Activated CD4-positive, alpha-beta T cell treated with anti-CD3 and anti-CD28 coated beads, Interleukin-2, Interleukin-4, amounts not matched to agents 100 ng/mL and 50 ng/mL, durations not matched to agents 16 hours and 8 hours (primary cell): ENCODE measurements around the gene CCER1.

ENCODE experiments used
- DNase-seq: peaks from one replicate; pipeline ENCODE4 v3.0.0-alpha.2; 2020; ENCODE audit warnings: low spot score

CCER1 gene

DNA sequence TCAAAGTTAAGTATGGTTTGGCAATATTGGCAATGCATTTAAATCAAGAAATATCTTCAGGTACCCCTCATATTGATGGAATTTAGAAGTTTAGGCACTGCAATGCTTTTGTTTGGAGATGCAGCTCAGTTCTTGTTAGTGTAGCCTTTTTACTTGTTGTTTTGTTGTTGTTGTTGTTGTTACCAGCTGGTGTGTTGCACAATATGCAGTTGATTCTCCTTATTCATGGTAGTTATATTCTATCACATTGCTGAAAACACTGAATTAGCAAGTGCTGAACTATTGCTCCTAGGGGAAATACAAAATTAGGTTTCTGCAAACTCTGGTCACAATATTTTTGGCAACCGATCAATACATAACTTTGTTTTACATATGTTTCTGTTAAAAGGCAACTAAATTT lies 34.8 kb downstream of the CCER1 start:
- DNase-seq = no peak

DNA sequence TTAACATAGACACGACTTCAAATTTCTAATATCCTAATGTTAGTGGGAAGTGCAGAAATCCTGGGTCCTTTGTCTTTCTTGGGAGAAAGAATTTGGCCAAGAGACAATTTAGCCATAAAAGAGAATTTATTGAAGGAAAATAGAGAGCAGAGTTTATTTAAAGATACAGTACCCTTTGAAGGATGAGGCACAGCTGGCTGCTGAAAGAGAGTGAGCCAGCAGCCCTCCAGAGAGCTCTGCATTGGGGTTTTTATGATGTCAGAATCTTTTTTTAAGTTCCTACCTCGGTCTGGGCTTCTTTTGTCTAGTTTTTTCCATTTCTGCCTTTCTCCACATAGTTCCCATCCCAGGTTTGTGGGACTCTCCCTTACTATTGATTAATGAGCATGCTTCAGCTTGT lies 37.5 kb downstream of the CCER1 start:
- no peak for DNase-seq

DNA sequence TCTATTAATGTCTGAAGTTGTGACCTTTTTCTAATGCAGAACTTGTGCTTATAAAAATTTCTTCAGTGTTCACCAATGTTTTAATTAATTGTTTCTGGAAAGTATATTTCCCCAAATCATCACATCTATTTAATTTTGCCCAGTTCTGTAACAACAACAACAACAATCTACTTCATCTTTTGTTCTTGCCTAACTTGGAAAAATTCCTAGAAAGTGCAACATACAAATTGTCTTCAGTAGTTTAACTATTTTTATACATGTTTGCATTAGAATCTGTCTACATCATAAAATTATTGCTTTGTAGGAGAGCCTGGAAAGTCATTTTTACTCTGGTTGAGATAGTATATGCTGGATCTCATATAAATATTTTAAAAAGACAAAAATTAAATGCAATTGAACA lies 38.5 kb downstream of the CCER1 start:
- no peak for DNase-seq

DNA sequence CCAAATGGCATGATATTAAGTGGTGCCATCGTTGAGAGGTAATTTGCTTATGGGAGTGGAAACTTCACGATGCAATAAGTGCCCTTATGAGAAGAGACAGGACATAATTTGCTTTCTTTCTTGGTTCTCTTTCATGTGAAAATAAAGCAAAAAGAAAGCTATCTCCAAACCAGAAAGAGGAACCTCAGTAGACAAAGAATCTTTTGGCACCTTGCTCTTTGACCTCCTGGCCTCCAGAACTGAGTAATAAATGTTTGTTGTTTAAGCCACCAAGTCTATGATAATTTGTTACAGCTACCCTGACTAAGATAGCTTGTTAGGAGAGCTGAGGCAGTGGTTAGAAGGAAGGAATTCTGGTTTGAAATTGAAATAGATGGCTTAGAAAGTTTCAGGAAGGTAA lies 39.6 kb downstream of the CCER1 start:
- no peak for DNase-seq

DNA sequence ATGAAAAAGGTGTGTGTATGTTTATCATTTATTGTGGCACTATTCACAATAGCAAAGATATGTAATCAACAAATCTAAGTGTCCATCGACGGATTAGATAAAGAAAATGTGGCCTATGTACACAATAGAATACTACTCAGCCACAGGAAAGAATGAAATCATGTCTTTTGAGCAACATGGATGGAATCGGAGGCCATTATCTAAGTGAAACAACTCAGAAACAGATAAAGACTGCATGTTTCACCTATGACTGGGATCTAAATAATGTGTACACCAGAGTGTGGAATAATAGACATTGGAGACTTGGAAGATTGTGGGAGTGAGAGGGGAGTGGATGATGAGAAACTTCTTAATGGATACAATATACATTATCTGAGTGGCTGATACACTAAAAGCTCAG lies 44.0 kb downstream of the CCER1 start:
- DNase-seq = no peak

DNA sequence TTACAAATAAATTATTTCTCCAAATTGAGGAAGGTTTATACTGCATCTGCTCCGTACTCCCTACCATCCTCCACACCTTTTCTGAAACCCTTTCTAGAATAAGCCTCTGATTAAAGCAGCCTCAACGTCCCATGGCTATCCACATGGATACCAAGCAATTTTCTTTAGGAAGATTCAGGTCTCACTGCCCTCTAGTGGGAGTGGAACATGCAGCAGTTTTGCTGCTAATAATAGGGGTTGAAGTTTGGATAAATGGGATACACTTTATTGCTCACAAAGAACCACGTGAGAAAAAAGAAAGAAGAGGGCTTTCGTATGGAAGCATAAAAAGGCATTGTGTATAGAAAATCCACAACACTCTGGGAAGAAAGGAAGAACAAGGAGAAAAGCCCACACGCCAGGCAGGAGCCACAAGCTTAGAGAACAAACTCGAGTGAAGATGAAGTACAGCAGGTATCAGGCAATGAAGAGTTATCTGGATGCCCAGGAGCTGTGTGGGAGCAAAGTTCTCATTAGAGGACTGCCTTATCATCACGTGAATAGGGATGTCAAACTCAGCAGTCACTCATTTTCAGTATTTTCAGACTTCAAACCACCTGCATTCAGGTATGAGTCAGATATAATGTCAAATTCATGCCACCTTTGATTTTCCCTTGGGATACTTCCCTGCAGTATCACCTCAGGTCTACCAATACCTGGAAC lies 45.8 kb downstream of the CCER1 start:
- DNase-seq = no peak

DNA sequence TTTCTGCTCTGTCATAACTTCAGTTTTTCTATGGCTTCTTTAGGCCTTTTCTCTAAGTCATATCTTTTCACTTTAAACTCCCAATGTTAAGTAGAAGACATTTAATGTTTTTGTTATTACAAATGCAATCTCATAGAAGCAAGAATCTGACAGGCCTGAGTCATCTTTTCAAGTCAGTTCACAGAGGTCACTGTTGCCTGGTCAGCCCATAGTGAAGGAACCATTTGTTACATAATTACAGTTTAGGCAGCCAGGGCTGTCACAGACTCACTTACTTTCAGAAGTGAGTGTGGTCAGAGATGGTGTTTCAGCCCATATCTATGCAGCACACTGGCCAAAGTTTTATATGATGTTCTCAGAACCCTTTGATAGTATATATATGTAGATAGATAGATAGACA lies 46.5 kb downstream of the CCER1 start:
- no peak for DNase-seq

DNA sequence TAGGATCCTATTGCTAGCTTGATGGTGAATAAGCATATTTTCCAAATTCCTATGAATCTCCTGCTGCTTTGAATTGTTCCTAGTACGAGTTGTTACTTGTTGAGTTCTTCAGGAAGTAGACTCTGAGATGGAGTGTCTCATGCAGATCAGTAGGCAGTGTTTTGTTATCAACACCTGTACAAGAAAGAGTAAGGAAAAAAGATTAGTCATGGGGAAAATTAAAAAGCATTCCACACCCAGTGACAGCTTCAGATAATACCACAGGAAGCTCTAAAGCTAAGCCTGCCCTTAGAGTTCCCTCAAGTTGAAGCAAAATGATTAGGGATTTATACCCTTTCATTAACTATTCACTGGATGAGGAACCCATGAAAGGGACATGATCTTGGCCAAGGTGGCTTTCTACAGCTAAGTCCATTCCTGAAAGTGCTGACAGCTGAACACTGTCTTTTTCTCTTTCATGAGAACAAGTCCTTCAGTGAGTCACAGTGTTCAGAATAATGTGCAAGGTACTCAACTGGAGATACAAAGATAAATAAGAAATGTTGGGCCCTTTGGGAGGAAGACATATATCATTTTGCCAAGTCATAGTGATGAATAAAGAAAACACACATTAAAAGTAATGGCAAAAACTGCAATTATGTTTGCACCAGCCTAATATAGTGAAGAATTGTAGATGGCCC lies 49.1 kb downstream of the CCER1 start:
- DNase-seq = no peak

DNA sequence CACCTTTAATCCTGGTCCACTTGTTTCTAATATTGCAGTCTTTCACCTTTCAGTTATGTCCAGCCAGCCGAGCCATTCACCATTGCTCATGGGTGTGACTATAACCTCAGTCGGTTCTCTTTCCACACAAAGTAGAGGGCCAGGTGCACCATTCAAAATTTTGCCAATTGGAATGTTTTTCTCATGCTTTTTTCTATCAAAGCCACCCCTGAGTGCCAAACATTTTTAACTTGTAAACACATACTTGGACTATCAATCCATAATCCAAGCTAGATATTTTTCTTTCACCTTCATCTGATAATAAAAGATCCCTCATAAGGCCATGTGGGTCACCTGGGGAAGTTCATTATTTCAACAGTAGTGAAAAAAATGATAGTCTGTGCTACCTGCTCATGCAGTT lies 52.4 kb downstream of the CCER1 start:
- DNase-seq = no peak
